Measurements from ENCODE around the gene CPTP. TPM values are rescaled to one million over a fixed set of nuclear protein-coding genes. Genes with fewer than 3 reads are reported as not detected.

Gene CPTP
- total and polyA plus RNA-seq, 2 of the 13 experiments (the other 11 are each of a cell fraction or from before 2014, with no cell fraction given) = 5.5 to 9.3 TPM

GRCh38 chr1:1281533-1282321 is 42.9 kb upstream of the CPTP start (continued):
- TF ChIP-seq ZNF660 (CRISPR knock-in tag; IDR thresholded peaks at IDR 0.05; ENCODE audit: borderline replicate concordance, low read depth) (no peak), ZNF44 (CRISPR knock-in tag; IDR thresholded peaks at IDR 0.05) (no peak), GPN1 (CRISPR knock-in tag; IDR thresholded peaks at IDR 0.05; ENCODE audit: borderline replicate concordance) (no peak), ZNF337 (CRISPR knock-in tag; IDR thresholded peaks at IDR 0.05; ENCODE audit: borderline replicate concordance, low read depth) (no peak), ZSCAN31 (CRISPR knock-in tag; IDR thresholded peaks at IDR 0.05; ENCODE audit: low read depth) (peak; percentile 81), HNRNPUL1 (IDR thresholded peaks at IDR 0.05; ENCODE audit: low read depth, low read length) (no peak), SRF (IDR thresholded peaks at IDR 0.05; ENCODE audit: low read depth, low read length) (no peak), ZNF510 (CRISPR knock-in tag; IDR thresholded peaks at IDR 0.05; ENCODE audit: low read depth) (no peak), SRSF9 (IDR thresholded peaks at IDR 0.05; ENCODE audit: borderline replicate concordance, insufficient read depth, low read depth, low read length, poor library complexity, severe bottlenecking) (no peak), MYNN (CRISPR knock-in tag; IDR thresholded peaks at IDR 0.05; ENCODE audit: low read depth) (no peak), POLR2AphosphoS5 (IDR thresholded peaks at IDR 0.05; ENCODE audit: low read depth, low read length) (peak; percentile 30; the same call in 1 of the 2 replicates), HNRNPK (IDR thresholded peaks at IDR 0.05; ENCODE audit: low read depth, low read length, poor library complexity, severe bottlenecking) (no peak), YY1 (IDR thresholded peaks at IDR 0.05; ENCODE audit: insufficient read depth, insufficient replicate concordance, low read depth, low read length) (peak; percentile 21), ZFP41 (CRISPR knock-in tag; IDR thresholded peaks at IDR 0.05; ENCODE audit: borderline replicate concordance) (no peak), ZNF317 (CRISPR knock-in tag; IDR thresholded peaks at IDR 0.05) (no peak; the same call in 1 of the 2 replicates), HMGA1 (CRISPR knock-in tag; conservative IDR thresholded peaks at IDR 0.05) (no peak), MAFK (conservative IDR thresholded peaks at IDR 0.05 in 1 of 2, IDR thresholded peaks at IDR 0.05 in 1 of 2; ENCODE audit: low read length in 2 of 2) (no peak), JUN (CRISPR knock-in tag; IDR thresholded peaks at IDR 0.05) (no peak), GZF1 (CRISPR knock-in tag; IDR thresholded peaks at IDR 0.05) (no peak), HCFC1 (IDR thresholded peaks at IDR 0.05; ENCODE audit: low read depth, low read length) (no peak), PBX2 (CRISPR knock-in tag; IDR thresholded peaks at IDR 0.05) (no peak), ZNF446 (CRISPR knock-in tag; IDR thresholded peaks at IDR 0.05) (0 out of 2 replicates have a peak, but pooled peaks have one; percentile 45), AGO1 (IDR thresholded peaks at IDR 0.05; ENCODE audit: low read depth, low read length, poor library complexity, severe bottlenecking) (no peak), SCMH1 (CRISPR knock-in tag; IDR thresholded peaks at IDR 0.05; ENCODE audit: borderline replicate concordance) (no peak), ZBTB7B (CRISPR knock-in tag; IDR thresholded peaks at IDR 0.05) (peak; percentile 78; the same call in 1 of the 2 replicates), GTF2F1 (IDR thresholded peaks at IDR 0.05; ENCODE audit: low read length) (no peak), ZNF879 (CRISPR knock-in tag; IDR thresholded peaks at IDR 0.05) (no peak), KLF6 (CRISPR knock-in tag; IDR thresholded peaks at IDR 0.05) (no peak)
- TF ChIP-seq, protein P1, sequence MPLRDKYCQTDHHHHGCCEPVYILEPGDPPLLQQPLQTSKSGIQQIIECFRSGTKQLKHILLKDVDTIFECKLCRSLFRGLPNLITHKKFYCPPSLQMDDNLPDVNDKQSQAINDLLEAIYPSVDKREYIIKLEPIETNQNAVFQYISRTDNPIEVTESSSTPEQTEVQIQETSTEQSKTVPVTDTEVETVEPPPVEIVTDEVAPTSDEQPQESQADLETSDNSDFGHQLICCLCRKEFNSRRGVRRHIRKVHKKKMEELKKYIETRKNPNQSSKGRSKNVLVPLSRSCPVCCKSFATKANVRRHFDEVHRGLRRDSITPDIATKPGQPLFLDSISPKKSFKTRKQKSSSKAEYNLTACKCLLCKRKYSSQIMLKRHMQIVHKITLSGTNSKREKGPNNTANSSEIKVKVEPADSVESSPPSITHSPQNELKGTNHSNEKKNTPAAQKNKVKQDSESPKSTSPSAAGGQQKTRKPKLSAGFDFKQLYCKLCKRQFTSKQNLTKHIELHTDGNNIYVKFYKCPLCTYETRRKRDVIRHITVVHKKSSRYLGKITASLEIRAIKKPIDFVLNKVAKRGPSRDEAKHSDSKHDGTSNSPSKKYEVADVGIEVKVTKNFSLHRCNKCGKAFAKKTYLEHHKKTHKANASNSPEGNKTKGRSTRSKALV (CRISPR knock-in tag; IDR thresholded peaks at IDR 0.05) = no peak
